WTC11 (cell line): Measurements from ENCODE around the gene SH2D6. TPM values are rescaled to one million over a fixed set of nuclear protein-coding genes. Genes with fewer than 3 reads are reported as not detected.

ENCODE experiments used
- ATAC-seq: fragments of 200-7000 bp; cut with Tn5 transposase; 2 replicates; pipeline ENCODE4 v1.10.0; 2021; ENCODE audit warnings: mild to moderate bottlenecking, moderate library complexity
- CTCF ChIA-PET: fragments of 300-600 bp; sonication (Branson Sonifier 250); formaldehyde crosslinking; loops from one replicate; lab custom pipeline; 2021; ENCODE audit warnings: antibody characterized with exemption; lab: Charles Lee
- POLR2A ChIA-PET: fragments of 350-600 bp; sonication (Branson Sonifier 250); formaldehyde crosslinking; loops from one replicate; lab custom pipeline; 2021; ENCODE audit warnings: antibody characterized with exemption; lab: Charles Lee
- DNase-seq: peaks from one replicate; pipeline ENCODE4 v3.0.0; 2021; ENCODE audit warnings: low spot score
- H3K27ac Mint-ChIP-seq: 2 replicates; pipeline ENCODE4 v1.8.0; 2021; ENCODE audit warnings: mixed read lengths
- H3K27me3 Mint-ChIP-seq: 2 replicates; pipeline ENCODE4 v1.8.0; 2021; ENCODE audit warnings: low read depth, mild to moderate bottlenecking, moderate library complexity, mixed read lengths
- H3K36me3 Mint-ChIP-seq: 2 replicates; pipeline ENCODE4 v1.8.0; 2021; ENCODE audit warnings: mixed read lengths
- H3K4me1 Mint-ChIP-seq: 2 replicates; pipeline ENCODE4 v1.8.0; 2022; ENCODE audit warnings: mixed read lengths
- H3K4me3 Mint-ChIP-seq: 2 replicates; pipeline ENCODE4 v1.8.0; 2021; ENCODE audit warnings: mild to moderate bottlenecking, moderate library complexity, mixed read lengths
- H3K9me3 Mint-ChIP-seq: 2 replicates; pipeline ENCODE4 v1.8.0; 2021; ENCODE audit warnings: mixed read lengths
- CBFB ChIP-seq: sonication (generic); formaldehyde crosslinking; IDR thresholded peaks from 2 replicates; pipeline ENCODE4 v1.8.1; 2022; ENCODE audit warnings: mild to moderate bottlenecking, low read depth, missing genetic modification reagents
- CREB1 ChIP-seq: sonication (generic); formaldehyde crosslinking; IDR thresholded peaks from 2 replicates; pipeline ENCODE4 v1.8.0; 2023; ENCODE audit warnings: mild to moderate bottlenecking, missing genetic modification reagents
- ETV6 ChIP-seq: sonication (generic); formaldehyde crosslinking; IDR thresholded peaks from 2 replicates; pipeline ENCODE4 v1.8.1; 2022; ENCODE audit warnings: mild to moderate bottlenecking, missing genetic modification reagents
- FOXP1 ChIP-seq: sonication (generic); formaldehyde crosslinking; IDR thresholded peaks from 2 replicates; pipeline ENCODE4 v1.8.0; 2022; ENCODE audit warnings: missing genetic modification reagents, mild to moderate bottlenecking, moderate library complexity, borderline replicate concordance
- FOXP4 ChIP-seq: sonication (generic); formaldehyde crosslinking; IDR thresholded peaks from 2 replicates; pipeline ENCODE4 v1.8.0; 2022; ENCODE audit warnings: mild to moderate bottlenecking, missing genetic modification reagents
- GABPB1 ChIP-seq: sonication (generic); formaldehyde crosslinking; IDR thresholded peaks from 2 replicates; pipeline ENCODE4 v1.8.1; 2023; ENCODE audit warnings: mild to moderate bottlenecking, missing genetic modification reagents
- IRF2 ChIP-seq: sonication (generic); formaldehyde crosslinking; IDR thresholded peaks from 2 replicates; pipeline ENCODE4 v1.8.0; 2022; ENCODE audit warnings: low read depth, missing genetic modification reagents, borderline replicate concordance
- KAT7 ChIP-seq: sonication (generic); formaldehyde crosslinking; IDR thresholded peaks from 2 replicates; pipeline ENCODE4 v1.8.1; 2023; ENCODE audit warnings: missing genetic modification reagents, mild to moderate bottlenecking, borderline replicate concordance
- NFYB ChIP-seq: sonication (generic); formaldehyde crosslinking; conservative IDR thresholded peaks from 2 replicates; pipeline ENCODE4 v1.8.0; 2022; ENCODE audit warnings: low read depth, missing genetic modification reagents
- RELA ChIP-seq: sonication (generic); formaldehyde crosslinking; IDR thresholded peaks from 2 replicates; pipeline ENCODE4 v1.8.1; 2022; ENCODE audit warnings: missing genetic modification reagents, mild to moderate bottlenecking, borderline replicate concordance
- RORB ChIP-seq: fragments of 250-450 bp; sonication (Bioruptor Pico); IDR thresholded peaks from 2 replicates; pipeline ENCODE4 v1.9.0; 2021; ENCODE audit warnings: mild to moderate bottlenecking
- SMAD4 ChIP-seq: sonication (generic); formaldehyde crosslinking; IDR thresholded peaks from 2 replicates; pipeline ENCODE4 v1.8.0; 2022; ENCODE audit warnings: mild to moderate bottlenecking, missing genetic modification reagents
- SP1 ChIP-seq: sonication (generic); formaldehyde crosslinking; conservative IDR thresholded peaks from 2 replicates; pipeline ENCODE4 v1.8.1; 2022; ENCODE audit warnings: missing genetic modification reagents
- TEAD4 ChIP-seq: sonication (generic); formaldehyde crosslinking; IDR thresholded peaks from 2 replicates; pipeline ENCODE4 v1.8.0; 2022; ENCODE audit warnings: mild to moderate bottlenecking, missing genetic modification reagents
- TP53 ChIP-seq: sonication (generic); formaldehyde crosslinking; IDR thresholded peaks from 2 replicates; pipeline ENCODE4 v1.8.1; 2023; ENCODE audit warnings: mild to moderate bottlenecking, missing genetic modification reagents
- ZNF121 ChIP-seq: sonication (generic); formaldehyde crosslinking; IDR thresholded peaks from 2 replicates; pipeline ENCODE4 v1.8.0; 2023; ENCODE audit warnings: missing genetic modification reagents
- ZNF396 ChIP-seq: fragments of 250-450 bp; sonication (Bioruptor Pico); IDR thresholded peaks from 2 replicates; pipeline ENCODE4 v1.8.0; 2021; ENCODE audit warnings: mild to moderate bottlenecking, moderate library complexity, borderline replicate concordance
- ZSCAN18 ChIP-seq: fragments of 250-450 bp; sonication (Bioruptor Pico); IDR thresholded peaks from 2 replicates; pipeline ENCODE4 v2.1.2; 2022; ENCODE audit warnings: mild to moderate bottlenecking, moderate library complexity
- total RNA-seq: library from RNA; stranded (reverse); gene quantifications from 3 replicates; pipeline ENCODE4 v1.2.3, GENCODE V29; 2021
- TF ChIP-seq, protein P1 (sequence below): sonication (generic); formaldehyde crosslinking; IDR thresholded peaks from 2 replicates; pipeline ENCODE4 v1.8.1; 2023; ENCODE audit warnings: mild to moderate bottlenecking, missing genetic modification reagents, moderate library complexity
- TF ChIP-seq, protein P2 (sequence below): sonication (generic); formaldehyde crosslinking; IDR thresholded peaks from 2 replicates; pipeline ENCODE4 v1.8.0; 2023; ENCODE audit warnings: mild to moderate bottlenecking, missing genetic modification reagents
- TF ChIP-seq, protein P3 (sequence below): sonication (generic); formaldehyde crosslinking; IDR thresholded peaks from 2 replicates; pipeline ENCODE4 v1.8.1; 2023; ENCODE audit warnings: mild to moderate bottlenecking, missing genetic modification reagents
- TF ChIP-seq, protein P4 (sequence below): sonication (generic); formaldehyde crosslinking; IDR thresholded peaks from 2 replicates; pipeline ENCODE4 v1.8.0; 2022; ENCODE audit warnings: mild to moderate bottlenecking, missing genetic modification reagents
- TF ChIP-seq, protein P5 (sequence below): fragments of 200-600 bp; IDR thresholded peaks from 2 replicates; pipeline ENCODE4 v1.8.0; 2022; ENCODE audit warnings: antibody characterized with exemption

SH2D6 gene
- total RNA-seq, 1 experiment from 2014 or later = 1.2 TPM

DNA sequence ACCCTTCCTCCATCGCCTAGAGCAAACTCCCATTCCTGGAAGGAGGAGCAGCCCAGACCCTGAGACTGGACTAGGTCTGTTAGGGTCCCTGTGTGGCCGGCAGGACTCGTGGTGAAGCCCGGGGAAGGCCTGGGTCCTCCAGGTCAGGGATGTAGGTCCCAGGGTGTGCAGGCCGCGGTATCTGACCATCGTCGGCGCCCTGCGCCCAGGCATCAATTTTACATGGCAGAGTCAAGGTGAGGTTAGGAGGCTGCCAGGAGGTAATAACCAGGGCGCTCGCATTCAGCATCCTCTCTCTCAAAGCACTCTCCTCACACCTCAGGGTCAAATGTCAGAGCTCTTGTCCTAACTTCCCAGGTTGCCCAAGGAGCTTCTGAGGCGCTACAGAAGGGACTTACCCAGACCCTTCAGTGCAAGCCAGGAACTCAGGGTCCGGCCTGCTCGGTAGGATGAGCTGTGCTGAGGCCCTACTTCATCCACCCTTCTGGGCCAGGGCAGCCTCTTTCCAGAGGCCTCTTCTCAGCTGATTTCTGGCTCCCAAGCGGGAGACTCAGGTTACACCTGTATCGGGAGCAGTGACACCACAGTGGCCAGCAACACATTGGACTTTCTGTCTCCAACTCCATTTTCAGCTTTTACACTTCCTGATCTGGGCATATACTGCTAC lies 628 bp downstream of the SH2D6 start (continued):
- TF ChIP-seq FOXP4 (CRISPR knock-in tag) (no peak), SMAD4 (CRISPR knock-in tag) (no peak), CBFB (CRISPR knock-in tag) (no peak), FOXP1 (CRISPR knock-in tag) (peak; percentile 49; the same call in 1 of the 2 replicates), NFYB (CRISPR knock-in tag) (no peak), KAT7 (CRISPR knock-in tag) (no peak), ZSCAN18 (CRISPR knock-in tag) (no peak), ZNF121 (CRISPR knock-in tag) (no peak), TP53 (CRISPR knock-in tag) (no peak; the same call in 1 of the 2 replicates), IRF2 (no peak), ETV6 (CRISPR knock-in tag) (no peak), RORB (CRISPR knock-in tag) (no peak), ZNF396 (CRISPR knock-in tag) (no peak), TEAD4 (CRISPR knock-in tag) (no peak)
- TF ChIP-seq, protein P1, sequence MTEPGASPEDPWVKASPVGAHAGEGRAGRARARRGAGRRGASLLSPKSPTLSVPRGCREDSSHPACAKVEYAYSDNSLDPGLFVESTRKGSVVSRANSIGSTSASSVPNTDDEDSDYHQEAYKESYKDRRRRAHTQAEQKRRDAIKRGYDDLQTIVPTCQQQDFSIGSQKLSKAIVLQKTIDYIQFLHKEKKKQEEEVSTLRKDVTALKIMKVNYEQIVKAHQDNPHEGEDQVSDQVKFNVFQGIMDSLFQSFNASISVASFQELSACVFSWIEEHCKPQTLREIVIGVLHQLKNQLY (CRISPR knock-in tag) = no peak
- TF ChIP-seq, protein P2, sequence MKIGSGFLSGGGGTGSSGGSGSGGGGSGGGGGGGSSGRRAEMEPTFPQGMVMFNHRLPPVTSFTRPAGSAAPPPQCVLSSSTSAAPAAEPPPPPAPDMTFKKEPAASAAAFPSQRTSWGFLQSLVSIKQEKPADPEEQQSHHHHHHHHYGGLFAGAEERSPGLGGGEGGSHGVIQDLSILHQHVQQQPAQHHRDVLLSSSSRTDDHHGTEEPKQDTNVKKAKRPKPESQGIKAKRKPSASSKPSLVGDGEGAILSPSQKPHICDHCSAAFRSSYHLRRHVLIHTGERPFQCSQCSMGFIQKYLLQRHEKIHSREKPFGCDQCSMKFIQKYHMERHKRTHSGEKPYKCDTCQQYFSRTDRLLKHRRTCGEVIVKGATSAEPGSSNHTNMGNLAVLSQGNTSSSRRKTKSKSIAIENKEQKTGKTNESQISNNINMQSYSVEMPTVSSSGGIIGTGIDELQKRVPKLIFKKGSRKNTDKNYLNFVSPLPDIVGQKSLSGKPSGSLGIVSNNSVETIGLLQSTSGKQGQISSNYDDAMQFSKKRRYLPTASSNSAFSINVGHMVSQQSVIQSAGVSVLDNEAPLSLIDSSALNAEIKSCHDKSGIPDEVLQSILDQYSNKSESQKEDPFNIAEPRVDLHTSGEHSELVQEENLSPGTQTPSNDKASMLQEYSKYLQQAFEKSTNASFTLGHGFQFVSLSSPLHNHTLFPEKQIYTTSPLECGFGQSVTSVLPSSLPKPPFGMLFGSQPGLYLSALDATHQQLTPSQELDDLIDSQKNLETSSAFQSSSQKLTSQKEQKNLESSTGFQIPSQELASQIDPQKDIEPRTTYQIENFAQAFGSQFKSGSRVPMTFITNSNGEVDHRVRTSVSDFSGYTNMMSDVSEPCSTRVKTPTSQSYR (CRISPR knock-in tag) = 0 out of 2 replicates have a peak, but pooled peaks have one; percentile 3

DNA sequence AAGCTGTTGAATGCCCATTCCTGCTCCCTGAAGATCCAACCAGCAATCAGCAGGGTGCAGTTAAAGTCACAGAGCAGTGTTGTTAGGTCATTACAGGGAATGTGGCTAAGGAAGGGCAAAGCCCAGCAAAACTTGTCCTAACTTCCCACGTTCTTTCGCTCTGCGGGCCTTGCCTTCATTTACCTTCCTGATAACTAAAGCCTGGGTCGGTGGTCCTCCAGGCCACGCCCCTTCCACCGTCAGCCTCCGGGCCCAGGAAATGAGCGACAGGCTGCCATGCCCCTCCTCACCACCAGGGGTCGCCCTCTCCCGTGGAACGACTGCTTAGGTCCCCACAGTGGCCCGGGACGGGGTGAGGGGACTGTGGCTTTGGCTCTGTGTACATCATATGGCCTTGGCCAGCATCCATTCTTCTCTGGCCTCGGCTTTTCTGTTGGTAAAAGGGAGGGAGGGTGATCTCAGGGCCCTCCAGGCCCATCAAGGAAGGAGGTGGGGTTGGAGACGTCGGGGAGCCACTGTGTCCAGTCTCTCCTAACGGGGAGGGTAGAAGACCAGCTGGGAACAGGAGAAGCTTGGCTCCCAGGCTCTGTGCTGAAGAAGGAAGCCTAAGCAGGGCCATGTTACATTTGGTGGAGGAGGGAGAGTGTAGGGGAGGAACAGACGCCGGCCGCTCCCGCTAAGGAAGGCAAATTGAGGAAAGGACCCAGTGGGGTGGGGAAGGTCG lies 2.2 kb downstream of the SH2D6 start:
- peaks cover 31% of the 10 kb centered on the region for H3K4me1 Mint-ChIP-seq
- H3K4me3 Mint-ChIP-seq = peak overlapping the region; percentile 35
- H3K9me3 Mint-ChIP-seq = no peaks in the 10 kb centered on the region
- no peaks in the 10 kb centered on the region for H3K36me3 Mint-ChIP-seq
- DNase-seq = peak; percentile 95
- peak; percentile 63 for ATAC-seq
- TF ChIP-seq CREB1 (CRISPR knock-in tag) (0 out of 2 replicates have a peak, but pooled peaks have one; percentile 31), ETV6 (CRISPR knock-in tag) (peak; percentile 67; the same call in 1 of the 2 replicates), RELA (CRISPR knock-in tag) (no peak), SP1 (CRISPR knock-in tag) (peak; percentile 72; the same call in 1 of the 2 replicates), GABPB1 (CRISPR knock-in tag) (peak; percentile 40; the same call in 1 of the 2 replicates)
- TF ChIP-seq, protein P3, sequence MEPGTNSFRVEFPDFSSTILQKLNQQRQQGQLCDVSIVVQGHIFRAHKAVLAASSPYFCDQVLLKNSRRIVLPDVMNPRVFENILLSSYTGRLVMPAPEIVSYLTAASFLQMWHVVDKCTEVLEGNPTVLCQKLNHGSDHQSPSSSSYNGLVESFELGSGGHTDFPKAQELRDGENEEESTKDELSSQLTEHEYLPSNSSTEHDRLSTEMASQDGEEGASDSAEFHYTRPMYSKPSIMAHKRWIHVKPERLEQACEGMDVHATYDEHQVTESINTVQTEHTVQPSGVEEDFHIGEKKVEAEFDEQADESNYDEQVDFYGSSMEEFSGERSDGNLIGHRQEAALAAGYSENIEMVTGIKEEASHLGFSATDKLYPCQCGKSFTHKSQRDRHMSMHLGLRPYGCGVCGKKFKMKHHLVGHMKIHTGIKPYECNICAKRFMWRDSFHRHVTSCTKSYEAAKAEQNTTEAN (CRISPR knock-in tag) = no peak
- TF ChIP-seq, protein P4, sequence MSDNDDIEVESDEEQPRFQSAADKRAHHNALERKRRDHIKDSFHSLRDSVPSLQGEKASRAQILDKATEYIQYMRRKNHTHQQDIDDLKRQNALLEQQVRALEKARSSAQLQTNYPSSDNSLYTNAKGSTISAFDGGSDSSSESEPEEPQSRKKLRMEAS (CRISPR knock-in tag) = 0 out of 2 replicates have a peak, but pooled peaks have one; percentile 31
- TF ChIP-seq, protein P5, sequence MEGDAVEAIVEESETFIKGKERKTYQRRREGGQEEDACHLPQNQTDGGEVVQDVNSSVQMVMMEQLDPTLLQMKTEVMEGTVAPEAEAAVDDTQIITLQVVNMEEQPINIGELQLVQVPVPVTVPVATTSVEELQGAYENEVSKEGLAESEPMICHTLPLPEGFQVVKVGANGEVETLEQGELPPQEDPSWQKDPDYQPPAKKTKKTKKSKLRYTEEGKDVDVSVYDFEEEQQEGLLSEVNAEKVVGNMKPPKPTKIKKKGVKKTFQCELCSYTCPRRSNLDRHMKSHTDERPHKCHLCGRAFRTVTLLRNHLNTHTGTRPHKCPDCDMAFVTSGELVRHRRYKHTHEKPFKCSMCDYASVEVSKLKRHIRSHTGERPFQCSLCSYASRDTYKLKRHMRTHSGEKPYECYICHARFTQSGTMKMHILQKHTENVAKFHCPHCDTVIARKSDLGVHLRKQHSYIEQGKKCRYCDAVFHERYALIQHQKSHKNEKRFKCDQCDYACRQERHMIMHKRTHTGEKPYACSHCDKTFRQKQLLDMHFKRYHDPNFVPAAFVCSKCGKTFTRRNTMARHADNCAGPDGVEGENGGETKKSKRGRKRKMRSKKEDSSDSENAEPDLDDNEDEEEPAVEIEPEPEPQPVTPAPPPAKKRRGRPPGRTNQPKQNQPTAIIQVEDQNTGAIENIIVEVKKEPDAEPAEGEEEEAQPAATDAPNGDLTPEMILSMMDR = peak; percentile 100
- H3K27ac Mint-ChIP-seq = peak overlapping the region; percentile 61
- ChIA-PET CTCF (interaction anchor here (0.6 to 4.5 kb wide), 23 partner anchors 9 to 596 kb away, joined by 3 to 106 read pairs (median 4); partner anchors contain the start of genes ELMOD3, MAT2A and RETSAT), POLR2A (interaction anchor here (1.9 to 2.9 kb wide), 4 partner anchors 117 to 131 kb away, joined by 11 to 34 read pairs (median 16); partner anchors contain the start of gene MAT2A)
- no peaks in the 10 kb centered on the region; the same call in 1 of the 2 replicates for H3K27me3 Mint-ChIP-seq
